HG03039 (cell line): ENCODE results near the gene TBC1D21.

Experiments
- ATAC-seq: cut with Tn5 transposase; IDR thresholded peaks from one replicate; pipeline ENCODE4 v1.9.1; 2021; ENCODE audit warnings: mild to moderate bottlenecking, moderate library complexity; ENCODE audit not compliant: unreplicated experiment

TBC1D21 gene, protein sequence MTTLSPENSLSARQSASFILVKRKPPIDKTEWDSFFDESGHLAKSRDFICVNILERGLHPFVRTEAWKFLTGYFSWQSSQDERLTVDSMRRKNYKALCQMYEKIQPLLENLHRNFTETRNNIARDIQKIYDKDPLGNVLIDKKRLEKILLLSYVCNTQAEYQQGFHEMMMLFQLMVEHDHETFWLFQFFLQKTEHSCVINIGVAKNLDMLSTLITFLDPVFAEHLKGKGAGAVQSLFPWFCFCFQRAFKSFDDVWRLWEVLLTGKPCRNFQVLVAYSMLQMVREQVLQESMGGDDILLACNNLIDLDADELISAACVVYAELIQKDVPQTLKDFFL

DNA sequence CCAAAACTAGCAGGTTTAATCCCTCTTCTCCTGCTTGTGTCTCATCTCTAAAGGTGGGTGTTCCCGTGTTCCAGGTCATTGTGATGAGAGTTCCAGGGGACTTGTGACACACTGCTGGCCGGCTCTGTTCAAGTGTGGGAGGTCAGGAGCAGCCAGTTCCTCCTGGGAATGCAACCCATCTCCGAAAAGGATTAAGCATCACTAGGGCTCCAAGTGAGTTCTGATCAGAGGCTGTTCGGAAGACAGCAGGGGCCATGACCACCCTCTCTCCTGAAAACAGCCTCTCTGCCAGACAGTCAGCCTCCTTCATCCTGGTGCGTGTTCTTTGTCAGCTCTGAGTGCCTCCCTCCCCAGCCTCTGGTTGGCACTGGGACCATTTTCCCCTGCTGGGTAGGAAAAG is at the start of gene TBC1D21:
Gene TBC1D21 (plus strand): TSS at position 109 of the 400 bp plus-strand sequence. CDS start 146 bp downstream, at position 255.
- no peak for ATAC-seq

DNA sequence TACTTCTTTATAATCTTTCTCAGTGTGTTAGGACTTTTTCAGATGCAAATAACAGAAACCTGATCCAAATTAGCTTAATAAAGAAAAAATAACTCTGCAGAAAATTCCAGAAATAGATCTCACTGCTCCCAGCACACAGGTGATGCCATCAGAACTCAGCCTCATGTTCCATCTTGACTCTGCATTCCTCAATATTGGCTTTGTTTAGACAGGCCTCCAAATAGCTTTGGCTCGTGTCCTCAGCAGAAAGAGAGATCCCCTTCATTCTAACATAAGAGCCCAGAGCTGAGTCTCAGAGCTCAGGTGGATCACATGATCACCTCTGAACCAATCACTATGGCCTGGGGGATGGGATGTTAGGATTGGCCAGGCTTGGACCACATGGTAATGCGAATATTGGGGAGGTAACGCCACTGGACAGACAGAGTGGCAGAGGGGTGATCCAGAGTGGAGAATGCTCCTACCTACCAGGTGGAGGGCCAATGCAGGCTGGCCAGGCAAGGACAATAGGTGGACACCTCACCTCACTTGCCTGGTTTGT is 46.6 kb upstream of the TBC1D21 start:
- ATAC-seq: no peak

DNA sequence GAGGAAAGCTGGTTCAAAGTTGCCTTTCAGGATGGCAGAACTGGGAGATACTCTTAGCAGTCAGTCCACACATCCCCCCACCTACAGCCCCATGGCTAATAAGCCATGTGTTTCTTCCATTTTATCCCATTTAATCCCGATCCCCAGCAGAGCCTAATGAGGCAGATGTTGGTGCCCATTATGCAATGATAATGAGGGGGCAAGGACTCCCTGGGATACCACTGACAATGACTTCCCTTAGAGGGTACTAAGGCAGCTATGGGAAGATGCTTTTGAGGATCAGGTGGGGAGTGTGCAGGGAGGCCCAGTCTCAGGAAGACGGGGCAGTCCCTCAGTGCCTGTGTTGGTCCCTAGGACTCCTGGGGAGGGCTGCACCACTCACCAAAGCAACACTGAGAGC is 43.8 kb upstream of the TBC1D21 start:
- no peak for ATAC-seq

DNA sequence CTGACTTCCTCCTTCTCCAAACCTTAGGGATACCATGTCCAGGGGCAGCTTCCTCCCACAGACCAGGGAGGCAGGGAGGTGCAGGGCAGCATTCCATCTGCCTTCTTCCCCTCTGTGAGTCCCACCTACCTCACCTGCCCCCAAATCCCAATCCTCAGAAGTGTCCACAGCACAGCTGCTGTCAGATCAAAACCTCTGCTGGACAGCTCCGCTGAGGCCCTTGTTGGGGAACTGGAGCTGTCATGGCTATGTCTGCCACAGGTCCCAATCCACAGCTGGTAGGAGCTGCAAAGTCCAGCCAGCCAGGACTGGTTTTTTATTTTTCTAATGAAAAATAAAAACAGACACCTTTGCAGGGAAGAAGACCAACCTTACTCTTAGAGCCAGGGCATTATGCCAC is 40.7 kb upstream of the TBC1D21 start:
- ATAC-seq: no peak

DNA sequence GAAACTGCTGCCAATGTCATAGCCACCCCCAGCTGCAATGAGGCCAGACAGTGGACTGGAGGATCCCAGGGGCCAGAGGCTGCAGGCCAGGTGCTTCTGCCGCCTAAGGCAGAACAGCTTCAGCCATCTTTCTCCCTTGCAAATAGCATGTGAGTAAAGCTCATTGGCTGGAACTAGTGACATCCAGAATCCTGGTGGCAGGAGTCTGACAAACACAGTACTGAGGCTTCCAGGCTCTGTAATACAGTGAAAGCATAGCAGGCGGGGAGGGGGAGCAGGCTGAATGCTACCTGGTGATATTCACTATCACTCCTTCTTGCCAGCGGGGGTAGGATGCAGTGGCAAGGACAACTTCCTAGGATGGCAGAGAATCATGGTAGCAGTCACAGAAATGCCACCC is 36.5 kb upstream of the TBC1D21 start:
- ATAC-seq: no peak

DNA sequence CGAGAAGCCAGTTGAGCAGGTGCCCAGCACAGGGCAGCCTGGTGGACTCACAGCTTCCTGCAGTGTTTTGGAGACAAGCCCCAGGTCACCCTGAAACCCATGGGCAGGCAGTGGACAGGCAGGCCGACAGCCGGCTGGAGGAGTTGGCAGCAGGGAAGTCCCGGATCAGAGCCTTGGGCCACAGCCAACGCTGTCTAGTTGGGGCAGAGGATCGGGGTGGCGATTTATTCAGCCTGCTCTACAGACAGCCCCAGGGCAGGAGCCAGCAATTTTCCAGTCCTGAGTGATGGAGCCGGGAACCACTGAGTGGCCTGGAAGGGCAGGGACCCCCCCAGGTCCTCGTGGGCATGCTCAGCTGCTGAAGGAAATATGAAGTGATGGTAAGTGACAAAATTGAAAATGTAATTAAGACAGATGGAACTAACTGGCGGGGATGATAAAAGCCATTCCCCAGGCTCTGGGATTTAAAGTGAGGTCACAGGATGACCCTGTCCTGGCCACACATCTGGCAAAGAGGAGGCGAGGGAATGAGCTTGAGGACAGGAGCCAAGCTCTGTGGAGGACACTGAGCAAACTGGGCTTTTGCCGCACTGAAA is 34.4 kb upstream of the TBC1D21 start:
- ATAC-seq: no peak

DNA sequence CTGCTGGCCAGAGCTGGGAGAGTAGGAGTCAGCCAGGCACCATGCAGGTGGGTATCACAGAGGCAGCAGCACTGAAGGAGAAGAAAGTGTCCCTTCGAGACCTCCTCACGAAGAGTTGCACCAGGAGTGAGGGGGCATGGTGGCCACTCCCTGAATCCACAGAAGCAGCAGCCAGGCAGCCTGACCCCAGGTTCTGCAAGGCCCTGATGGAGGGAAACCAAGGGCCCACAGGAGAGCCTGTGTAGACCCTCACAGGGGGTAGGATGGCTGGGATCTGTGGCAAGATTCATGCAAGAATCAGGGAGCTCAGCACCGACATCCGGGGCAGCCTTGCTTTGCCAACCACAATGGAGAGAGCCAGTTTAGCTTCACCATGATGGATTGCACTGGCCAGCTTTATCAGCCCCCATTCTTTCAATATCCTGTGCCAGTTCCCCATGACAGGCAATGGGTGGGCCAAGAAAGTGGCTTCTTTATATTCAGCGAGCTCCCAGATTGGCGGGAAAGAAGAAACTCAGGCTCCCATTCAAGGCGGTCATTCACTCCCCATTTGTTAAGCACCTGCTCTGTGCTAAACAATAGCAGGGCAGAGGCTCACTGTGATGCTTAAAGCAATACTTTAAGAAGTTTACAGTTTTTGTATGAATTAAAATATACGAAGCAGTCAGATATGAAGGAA is 33.5 kb upstream of the TBC1D21 start:
- no peak for ATAC-seq

DNA sequence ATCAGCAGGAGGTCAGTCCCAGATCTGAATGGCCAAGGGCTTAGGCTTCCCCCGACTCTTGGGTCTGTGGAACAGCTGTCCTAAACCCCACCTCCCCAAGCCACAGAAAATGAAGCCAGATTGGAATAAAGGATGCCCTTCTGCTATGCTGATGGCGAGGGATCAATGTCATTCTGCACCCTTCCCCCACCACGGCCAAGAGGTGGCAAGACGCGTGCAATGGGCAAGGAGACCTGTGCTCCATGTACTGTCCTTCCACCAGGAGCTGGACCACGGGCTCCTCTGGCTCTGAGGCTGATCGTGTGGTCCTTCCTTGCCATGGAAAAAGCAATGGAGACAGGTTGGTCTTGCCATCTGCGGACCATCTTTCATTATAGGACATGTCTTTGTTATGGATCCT is 32.6 kb upstream of the TBC1D21 start:
- ATAC-seq: no peak

DNA sequence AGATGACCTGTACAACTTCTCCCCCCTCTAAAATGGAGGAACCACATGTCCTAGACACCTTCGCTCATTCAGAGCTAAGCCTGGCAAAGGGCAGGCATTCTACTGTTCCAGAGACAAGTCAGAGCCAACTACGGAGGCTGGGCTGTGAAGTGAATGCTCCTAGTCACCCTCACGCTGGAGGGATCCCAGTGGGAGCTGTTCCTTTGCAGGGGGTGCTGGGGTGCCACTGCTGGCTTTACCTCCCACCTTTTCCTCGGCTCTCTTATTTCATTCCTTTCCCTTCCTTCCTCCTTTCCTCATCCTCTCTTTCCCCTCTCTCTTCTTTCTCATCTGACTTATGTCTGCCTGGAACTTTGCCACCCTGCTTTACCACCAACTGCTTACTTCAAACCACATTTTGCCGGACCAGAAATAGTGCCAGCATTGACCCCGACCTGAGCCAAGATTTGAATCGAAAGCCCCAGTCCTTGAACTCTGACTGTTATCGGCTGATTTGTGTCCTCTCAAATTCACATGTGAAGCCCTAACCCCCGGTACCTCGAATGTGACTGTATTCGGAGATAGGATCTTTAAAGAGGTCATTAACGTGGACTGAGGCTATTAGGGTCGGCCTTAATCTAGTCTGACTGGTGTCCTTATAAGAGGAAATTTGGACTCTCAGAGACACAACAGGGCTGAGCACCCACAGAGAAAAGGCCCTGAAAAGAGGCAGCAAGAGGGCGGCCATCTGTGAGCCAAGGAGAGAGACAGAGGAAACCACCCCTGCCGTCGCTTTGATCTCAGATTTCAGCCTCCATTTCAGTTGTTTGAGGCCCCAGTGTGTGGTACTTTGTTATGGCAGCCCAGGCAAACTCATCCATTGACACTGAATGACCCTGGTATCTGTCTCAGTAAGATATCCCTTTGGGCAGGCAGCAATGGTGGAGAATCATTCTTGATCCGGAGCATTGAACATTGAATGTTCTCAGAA is 31.3 kb upstream of the TBC1D21 start:
- no peak for ATAC-seq

DNA sequence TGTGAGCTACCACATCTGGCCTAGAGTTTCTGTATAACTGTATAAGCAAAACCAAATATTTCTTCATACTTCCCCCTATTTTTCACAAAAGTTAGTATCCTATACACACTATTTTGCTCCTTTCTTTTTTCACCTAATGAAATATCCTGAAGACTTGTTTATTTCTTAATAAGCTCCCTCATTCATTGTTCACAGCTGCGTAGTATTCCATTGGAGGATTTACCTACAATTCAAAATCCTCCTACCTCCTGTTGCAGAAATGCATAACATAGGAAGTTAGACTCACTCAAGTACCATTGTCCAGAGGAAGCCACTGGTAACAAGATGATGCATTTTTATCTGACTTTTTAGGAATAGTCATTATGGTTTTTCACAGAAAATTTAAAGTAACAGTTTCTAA is 29.6 kb upstream of the TBC1D21 start:
- no peak for ATAC-seq

DNA sequence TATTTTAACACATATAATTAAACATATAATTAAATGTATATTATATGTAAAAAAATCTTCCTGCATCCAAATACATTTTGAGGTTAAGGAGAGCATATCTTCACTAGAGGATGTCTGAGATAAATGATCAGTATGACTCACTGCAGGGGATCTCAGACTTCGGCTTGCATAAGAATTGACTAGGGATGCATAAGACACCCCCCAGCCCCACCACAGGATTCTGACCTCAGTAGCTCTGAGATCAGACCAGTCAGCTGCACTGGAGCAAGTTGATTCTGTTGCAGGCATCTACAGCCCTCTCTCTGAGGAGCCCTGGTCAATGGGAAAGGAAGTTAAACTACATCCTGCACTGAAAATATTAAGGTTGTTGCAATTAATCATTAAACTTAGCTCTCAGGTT is 29.0 kb upstream of the TBC1D21 start:
- no peak for ATAC-seq

DNA sequence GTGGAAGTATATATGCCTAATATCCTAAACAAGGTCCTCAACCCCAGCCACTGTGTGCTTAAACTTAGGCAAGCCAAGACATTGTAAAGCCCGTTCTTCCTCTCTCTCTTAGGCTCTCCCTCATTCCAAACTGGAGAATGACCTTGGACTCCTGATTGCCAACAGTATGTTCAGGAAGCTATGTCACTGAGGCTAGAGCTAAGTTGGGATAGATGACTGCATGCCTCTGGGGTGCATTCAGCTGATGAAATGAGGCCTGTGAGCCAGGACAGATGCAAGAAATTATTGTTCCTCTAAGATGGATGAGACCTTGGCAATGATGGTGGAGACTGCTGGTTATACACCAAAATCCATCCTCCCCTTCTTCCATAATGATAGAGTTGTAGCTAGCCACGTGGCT is 27.9 kb upstream of the TBC1D21 start:
- ATAC-seq: no peak

DNA sequence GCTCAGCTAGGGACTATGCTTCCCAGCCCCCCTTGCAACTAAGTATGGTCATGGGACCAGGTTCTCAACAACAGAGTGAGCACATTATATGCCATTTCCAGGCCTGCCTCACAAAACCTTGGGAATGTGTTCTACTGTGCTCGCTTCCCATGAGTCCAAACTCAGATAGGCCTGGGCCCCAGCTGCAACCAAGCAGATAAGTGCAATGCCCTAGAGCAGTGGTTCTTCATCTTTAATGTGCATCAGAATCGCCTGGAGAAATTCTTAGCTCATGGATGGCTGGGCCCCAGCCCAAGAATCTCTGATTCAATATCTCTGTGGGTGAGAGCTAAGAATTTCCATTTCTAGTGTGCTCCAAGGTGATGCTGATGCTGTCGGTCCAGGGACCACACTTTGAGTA is 27.5 kb upstream of the TBC1D21 start:
- no peak for ATAC-seq

DNA sequence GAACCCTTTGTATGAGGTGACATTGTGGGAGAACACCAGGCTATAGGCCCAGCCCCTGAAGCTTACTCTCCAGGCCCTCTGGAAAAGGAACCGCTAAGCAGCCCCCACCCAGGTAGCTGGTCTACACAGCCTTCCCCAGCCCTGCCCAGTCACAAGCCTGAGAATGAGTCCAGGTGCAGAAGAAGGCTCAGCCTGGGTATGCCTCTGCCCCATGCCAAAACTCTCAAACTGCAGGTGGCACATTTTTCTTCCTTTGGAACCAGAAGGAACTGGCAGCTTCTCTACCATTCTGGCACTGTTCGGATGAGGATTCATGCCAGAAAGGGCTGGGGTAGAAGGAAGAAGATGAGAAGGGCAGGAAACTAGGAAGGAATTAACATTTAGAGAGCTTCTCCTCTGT is 23.7 kb upstream of the TBC1D21 start:
- no peak for ATAC-seq

DNA sequence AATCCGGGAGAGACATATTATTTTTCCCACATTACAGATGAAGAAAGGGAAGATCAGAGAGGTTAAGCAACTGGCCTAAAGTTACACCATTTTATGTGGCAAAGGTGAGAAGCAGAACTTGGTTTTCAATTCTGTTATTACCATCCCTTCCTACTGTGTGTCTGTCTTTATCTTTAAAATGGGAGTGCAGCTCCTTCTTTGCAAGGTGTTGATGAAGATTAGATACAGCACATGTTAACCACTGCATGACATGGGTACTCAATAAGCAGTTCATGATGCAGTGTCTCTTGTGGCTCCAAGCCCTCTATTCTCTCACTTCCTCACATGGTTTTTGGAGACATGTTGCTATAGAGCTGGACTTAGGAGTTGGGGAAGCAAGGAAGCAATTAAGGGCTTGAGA is 23.1 kb upstream of the TBC1D21 start:
- ATAC-seq: no peak

DNA sequence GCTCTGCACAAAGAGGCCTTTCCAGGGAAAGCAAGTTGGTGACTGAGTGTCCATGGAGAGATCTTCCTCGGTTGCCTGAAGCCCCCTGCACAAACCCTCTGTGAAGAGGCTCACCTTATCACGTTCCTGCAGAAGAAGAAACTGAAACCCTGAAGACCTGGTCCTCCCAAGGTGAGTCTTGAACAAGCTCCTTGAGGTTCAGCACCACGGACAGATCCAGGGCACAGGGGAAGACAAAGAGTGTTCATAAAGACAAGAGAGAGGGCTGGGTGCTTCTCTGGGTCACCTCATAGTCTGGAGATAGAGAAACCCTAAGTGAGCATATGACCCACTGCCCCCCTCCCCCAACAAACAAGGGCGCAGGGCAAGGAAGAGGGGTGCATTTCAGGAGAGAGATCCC is 21.7 kb upstream of the TBC1D21 start:
- no peak for ATAC-seq

DNA sequence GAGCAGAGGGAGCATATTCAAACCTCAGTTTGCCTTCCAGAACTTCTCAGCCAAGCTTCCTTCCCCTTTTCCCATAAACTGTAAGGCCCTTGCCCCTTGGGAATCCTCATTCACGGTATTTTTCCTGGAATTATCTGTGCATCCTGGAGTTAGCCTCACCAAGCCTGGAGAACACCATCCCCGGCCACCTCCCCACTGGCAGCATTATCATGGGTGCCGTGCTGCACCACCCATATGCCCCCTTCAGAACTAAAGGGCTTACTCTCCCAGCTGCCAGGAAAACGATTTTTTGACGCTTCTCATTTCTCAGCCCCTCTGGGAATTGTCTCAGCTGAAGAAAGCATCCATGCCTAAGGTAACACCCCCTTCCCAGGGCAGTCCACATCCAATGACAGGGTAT is 20.9 kb upstream of the TBC1D21 start:
- no peak for ATAC-seq

DNA sequence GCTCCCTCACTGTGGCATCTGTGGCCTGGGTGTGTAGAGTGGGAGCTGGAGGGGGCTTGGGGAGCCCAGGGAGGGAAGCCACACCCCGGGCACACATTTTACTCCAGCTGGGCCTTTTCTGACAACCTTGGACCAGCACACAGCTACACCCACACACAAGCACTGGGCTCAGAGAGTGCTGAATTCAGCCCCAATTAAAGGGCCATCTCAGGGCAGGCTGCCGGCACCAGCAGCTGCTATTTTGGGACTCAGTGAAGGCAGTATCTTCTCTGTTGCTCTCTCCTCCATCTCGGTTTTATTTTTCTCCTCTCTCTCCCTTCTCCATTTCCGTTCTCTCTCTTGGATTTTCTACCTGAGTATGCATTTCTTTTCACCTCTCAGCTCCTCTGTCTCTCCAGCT is 19.1 kb upstream of the TBC1D21 start:
- ATAC-seq: no peak

DNA sequence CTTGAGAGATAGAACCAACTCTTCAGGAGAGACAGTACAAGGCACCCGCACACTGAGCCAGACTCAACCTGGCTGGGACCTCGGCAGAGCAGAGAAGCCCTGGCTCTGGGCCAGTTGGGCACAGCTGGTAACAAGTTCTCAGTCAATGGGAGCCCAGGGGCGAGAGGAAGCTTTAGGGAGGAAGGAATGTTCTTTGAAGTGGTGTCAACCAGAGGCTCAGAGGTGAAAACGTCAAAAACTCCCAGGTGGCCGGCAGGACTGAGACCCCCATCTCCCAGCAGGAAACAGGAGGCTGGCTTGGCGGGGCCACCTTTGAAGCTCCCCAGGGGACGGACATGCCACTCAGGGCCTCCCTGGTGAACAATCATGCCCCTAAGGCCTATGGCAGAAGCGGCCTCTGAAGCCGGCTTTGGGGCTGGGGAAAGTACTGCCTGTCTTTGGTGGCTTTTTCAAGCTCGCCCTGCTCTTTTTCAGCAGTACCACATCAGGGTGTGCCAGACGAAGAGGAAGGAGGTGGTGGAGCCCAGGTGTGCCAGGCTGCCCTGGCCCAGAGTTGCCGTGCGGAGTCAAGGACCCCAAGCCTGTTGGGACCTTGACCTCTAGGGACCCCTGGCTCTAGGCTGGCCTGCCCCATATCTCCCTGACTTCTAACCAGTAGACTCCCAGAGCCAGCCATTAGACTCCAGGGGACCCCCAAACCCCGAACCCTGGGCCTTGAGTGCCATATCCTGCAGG is 16.7 kb upstream of the TBC1D21 start:
- ATAC-seq: no peak
